Skeletal muscle tissue (tissue), 4 donors: ENCODE measurements around the gene BBC3. TPM values are rescaled to one million over a fixed set of nuclear protein-coding genes. Genes with fewer than 3 reads are reported as not detected.
A peak's percentile ranks its signal among the peaks of the same experiment; 100 is the strongest.
"Not testable (repeated sequence)": the region's sequence is repeated elsewhere in the genome, so short reads cannot be mapped to it uniquely, and the experiment has no call there.

ENCODE experiments used
- H3K27ac ChIP-seq: one replicate; pipeline ENCODE4 v1.7.0; 2013; ENCODE audit warnings: mild to moderate bottlenecking, low read depth, low read length, inconsistent platforms
- H3K27me3 ChIP-seq, 3 donors: one replicate each; pipeline ENCODE4 v1.7.0; 2013; ENCODE audit warnings: low read length in 3 of 3; ENCODE audit not compliant: control insufficient read depth in 3 of 3, insufficient read depth in 3 of 3
- H3K36me3 ChIP-seq, 3 donors: one replicate each; pipeline ENCODE4 v1.7.0; 2013; ENCODE audit warnings: low read length in 3 of 3; ENCODE audit not compliant: control insufficient read depth in 3 of 3, insufficient read depth in 3 of 3
- H3K4me1 ChIP-seq, 3 donors: one replicate each; pipeline ENCODE4 v1.7.0; 2013; ENCODE audit warnings: low read length in 3 of 3, mild to moderate bottlenecking in 3 of 3; ENCODE audit not compliant: control insufficient read depth in 3 of 3, insufficient read depth in 3 of 3
- H3K4me3 ChIP-seq, 3 donors: one replicate each; pipeline ENCODE4 v1.7.0; 2013; ENCODE audit warnings: low read length in 3 of 3
- H3K9ac ChIP-seq, 3 donors: one replicate each; pipeline ENCODE4 v1.7.0; 2013; ENCODE audit warnings: low read length in 3 of 3, mild to moderate bottlenecking in 3 of 3, moderate library complexity in 2 of 3, low read depth in 1 of 3
- H3K9me3 ChIP-seq, 3 donors: one replicate each; pipeline ENCODE4 v1.7.0; 2013; ENCODE audit warnings: low read length in 3 of 3; ENCODE audit not compliant: control insufficient read depth in 3 of 3
- total RNA-seq: library from RNA; depleted of rRNA; stranded (reverse); fragments of >200 nt; gene quantifications from one replicate; pipeline ENCODE4 v1.2.3, GENCODE V29; 2014
- donor health status: Osteomylitis.

BBC3 gene
- total RNA-seq, 1 donor from 2014 or later, result 2.6 TPM

DNA sequence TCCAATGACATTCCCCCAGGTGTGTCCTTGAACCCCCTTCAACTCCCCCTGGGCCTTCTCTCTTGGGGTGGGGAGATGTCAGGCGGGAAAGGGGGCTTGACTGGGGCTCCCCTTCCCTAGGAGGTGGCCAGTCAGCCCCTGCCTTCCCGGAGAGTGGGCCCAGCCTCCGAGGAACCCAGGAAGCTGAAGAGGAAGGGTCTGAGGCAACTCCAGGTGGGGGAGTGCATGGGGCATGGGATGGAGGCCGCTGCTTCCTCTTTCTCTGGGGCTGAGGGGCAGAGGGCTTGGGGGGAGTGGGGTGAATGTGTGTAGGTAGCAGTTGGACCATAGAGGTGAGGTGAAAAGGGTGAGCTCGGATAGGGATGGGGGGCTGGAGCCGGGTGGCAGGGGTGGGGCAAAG lies 41.0 kb upstream of the BBC3 start:
- Histone ChIP-seq H3K27me3 (no peaks in the 10 kb centered on the region), H3K27ac (no peak overlapping the region), H3K9me3 (no peaks in the 10 kb centered on the region), H3K4me3 (no peak overlapping the region), H3K36me3 (peaks cover 22 to 29% (median 27%) of the 10 kb centered on the region in 3 donors), H3K9ac (peak overlapping the region in 1 of 3 donors; percentile 32), H3K4me1 (peaks cover 28 to 43% (median 36%) of the 10 kb centered on the region in 3 donors)

DNA sequence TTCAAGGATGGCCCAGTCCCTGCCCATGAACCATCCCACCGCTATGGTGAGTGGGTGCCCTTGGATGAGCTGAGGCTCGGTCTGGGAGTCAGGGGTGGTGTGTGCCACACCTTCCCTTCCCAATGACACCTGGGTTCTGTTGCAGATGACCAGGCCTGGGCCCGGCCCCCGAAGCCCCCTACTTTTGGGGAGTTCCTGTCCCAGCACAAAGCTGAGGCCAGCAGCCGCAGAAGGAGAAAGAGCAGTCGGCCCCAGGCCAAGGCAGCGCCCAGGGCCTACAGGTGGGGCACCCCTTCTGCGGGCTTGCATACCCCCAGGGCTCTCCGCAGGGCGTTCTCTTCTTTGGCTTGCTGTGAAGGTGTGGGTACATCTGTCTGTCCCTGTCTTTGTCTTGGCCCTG lies 39.4 kb upstream of the BBC3 start:
- H3K36me3 ChIP-seq, result peaks cover 28 to 37% (median 37%) of the 10 kb centered on the region in 3 donors
- no peaks in the 10 kb centered on the region for H3K9me3 ChIP-seq
- H3K9ac ChIP-seq, result no peak overlapping the region
- H3K4me3 ChIP-seq, result no peak overlapping the region
- H3K27ac ChIP-seq, result no peak overlapping the region
- H3K4me1 ChIP-seq, result peaks cover 22 to 38% (median 29%) of the 10 kb centered on the region in 3 donors
- no peaks in the 10 kb centered on the region for H3K27me3 ChIP-seq

DNA sequence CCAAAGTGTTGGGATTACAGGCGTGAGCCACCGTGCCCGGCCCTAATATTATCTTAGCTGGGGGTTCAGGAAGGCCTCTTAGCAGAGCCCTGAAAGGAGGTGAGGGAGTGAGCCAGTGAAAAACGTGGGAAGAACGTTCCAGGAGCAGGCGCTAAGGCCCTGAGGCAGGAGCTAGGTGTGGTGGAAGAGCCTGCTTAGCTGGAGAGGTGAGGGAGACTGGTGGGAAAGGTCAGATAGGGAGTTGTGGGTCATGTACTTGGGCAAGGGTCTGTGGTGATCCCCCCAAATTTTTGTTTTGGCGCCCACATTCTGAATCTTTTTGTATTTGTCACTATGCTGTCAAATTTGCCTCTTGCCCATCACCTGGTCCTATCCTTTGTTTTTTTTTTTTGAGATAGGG lies 38.6 kb upstream of the BBC3 start:
- H3K36me3 ChIP-seq, result peaks cover 35 to 45% (median 44%) of the 10 kb centered on the region in 3 donors
- H3K27ac ChIP-seq, result no peak overlapping the region
- no peaks in the 10 kb centered on the region for H3K9me3 ChIP-seq
- no peaks in the 10 kb centered on the region for H3K27me3 ChIP-seq
- H3K9ac ChIP-seq, result peak overlapping the region in 1 of 3 donors; percentile 33
- peaks cover 21 to 31% (median 25%) of the 10 kb centered on the region in 3 donors for H3K4me1 ChIP-seq
- H3K4me3 ChIP-seq, result no peak overlapping the region

DNA sequence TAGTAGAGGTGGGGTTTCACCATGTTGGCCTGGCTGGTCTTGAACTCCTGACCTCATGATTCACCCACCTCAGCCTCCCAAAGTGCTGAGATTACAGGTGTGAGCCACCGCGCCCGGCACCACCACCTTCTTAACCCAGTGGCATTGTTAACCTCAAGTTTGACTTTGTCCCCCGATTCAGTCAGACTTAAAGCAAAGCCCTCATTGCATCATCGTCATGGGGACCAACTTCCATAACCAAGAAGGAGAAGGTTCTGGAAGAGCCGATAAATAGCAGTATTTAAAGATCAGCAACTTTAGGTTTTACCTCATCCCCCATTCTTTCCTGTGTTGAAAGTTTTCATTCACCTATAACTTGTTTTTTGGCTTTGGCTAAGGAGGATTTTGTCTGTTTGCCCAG lies 37.0 kb upstream of the BBC3 start:
- H3K4me1 ChIP-seq, result peaks cover 14 to 21% (median 15%) of the 10 kb centered on the region in 3 donors
- H3K9me3 ChIP-seq, result no peaks in the 10 kb centered on the region
- no peak overlapping the region for H3K27ac ChIP-seq
- H3K36me3 ChIP-seq, result peaks cover 41 to 54% (median 50%) of the 10 kb centered on the region in 3 donors
- no peak overlapping the region for H3K9ac ChIP-seq
- H3K4me3 ChIP-seq, result no peak overlapping the region
- no peaks in the 10 kb centered on the region for H3K27me3 ChIP-seq

DNA sequence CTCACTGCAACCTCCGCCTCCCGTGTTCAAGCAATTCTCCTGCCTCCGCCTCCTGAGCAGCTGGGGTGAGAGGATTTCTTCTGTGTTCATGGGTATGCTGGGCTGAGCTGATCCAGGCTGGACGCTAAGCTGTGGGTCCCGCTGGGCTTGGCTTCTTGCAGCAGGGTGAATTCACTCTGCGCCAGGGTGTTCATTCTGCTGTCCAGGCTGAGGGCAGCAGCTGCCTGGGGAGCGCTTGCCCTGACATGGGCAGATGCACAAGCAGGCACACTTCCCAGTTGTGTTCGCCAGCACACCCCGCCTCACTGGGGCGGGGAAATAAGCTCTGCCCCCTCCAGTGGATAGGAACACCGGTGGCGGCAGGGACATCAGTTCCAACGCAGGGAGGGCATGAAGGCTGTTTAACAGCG lies 36.4 kb upstream of the BBC3 start:
- H3K9me3 ChIP-seq, result no peaks in the 10 kb centered on the region
- peaks cover 44 to 60% (median 53%) of the 10 kb centered on the region in 3 donors for H3K36me3 ChIP-seq
- H3K27me3 ChIP-seq, result no peaks in the 10 kb centered on the region
- peaks cover 11 to 14% (median 11%) of the 10 kb centered on the region in 3 donors for H3K4me1 ChIP-seq
- H3K27ac ChIP-seq, result peak overlapping the region; percentile 45
- peak overlapping the region in 1 of 3 donors; percentile 60 for H3K9ac ChIP-seq
- no peak overlapping the region for H3K4me3 ChIP-seq

DNA sequence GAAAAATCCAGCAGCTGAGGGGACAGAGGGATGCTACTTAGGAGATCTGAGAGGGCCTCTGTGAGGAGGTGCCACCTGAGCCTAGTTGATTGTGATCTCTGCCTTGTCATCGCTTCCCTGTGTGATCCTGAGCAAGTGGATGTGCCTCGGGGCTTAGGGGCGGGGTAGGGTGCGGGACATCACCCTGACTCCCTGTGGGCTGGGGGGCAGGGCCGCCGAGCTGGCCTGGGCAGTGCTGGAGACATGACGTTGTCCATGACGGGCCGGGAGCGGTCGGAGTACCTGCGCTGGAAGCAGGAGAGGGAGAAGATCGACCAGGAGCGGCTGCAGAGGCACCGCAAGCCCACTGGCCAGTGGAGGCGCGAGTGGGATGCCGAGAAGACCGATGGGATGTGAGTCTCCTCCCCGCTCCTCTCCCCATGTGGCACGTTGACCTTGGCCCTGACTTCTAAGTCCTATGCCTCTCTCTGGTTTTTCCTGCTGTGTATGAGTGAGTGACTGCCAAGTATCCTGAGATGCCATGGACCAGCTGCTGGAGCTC lies 35.5 kb upstream of the BBC3 start:
- no peak overlapping the region for H3K4me3 ChIP-seq
- no peaks in the 10 kb centered on the region for H3K9me3 ChIP-seq
- H3K27ac ChIP-seq, result peak overlapping the region; percentile 45
- H3K4me1 ChIP-seq, result peaks cover 11 to 13% (median 11%) of the 10 kb centered on the region in 3 donors
- H3K9ac ChIP-seq, result peak overlapping the region in 2 of 3 donors; percentile 60 to 61
- no peaks in the 10 kb centered on the region for H3K27me3 ChIP-seq
- peaks cover 43 to 57% (median 54%) of the 10 kb centered on the region in 3 donors for H3K36me3 ChIP-seq

DNA sequence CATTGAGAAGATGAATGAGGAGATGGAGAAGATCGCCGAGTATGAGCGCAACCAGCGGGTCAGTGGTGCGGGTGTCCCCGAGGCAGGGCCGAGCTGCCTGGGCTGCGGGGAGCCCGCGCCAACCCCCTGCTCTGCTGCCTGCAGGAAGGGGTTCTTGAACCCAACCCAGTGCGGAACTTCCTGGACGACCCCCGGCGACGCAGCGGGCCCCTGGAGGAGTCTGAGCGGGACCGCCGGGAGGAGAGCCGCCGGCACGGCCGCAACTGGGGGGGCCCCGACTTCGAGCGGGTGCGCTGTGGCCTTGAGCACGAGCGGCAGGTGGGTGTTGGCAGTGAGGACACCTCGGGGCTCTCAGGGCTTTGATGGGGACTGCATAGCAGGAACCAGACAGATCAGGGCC lies 33.6 kb upstream of the BBC3 start:
- no peak overlapping the region for H3K9ac ChIP-seq
- H3K4me3 ChIP-seq, result no peak overlapping the region
- peaks cover 11 to 19% (median 11%) of the 10 kb centered on the region in 3 donors for H3K4me1 ChIP-seq
- H3K27ac ChIP-seq, result no peak overlapping the region
- H3K36me3 ChIP-seq, result peaks cover 45 to 57% (median 55%) of the 10 kb centered on the region in 3 donors
- H3K9me3 ChIP-seq, result no peaks in the 10 kb centered on the region
- no peaks in the 10 kb centered on the region for H3K27me3 ChIP-seq

DNA sequence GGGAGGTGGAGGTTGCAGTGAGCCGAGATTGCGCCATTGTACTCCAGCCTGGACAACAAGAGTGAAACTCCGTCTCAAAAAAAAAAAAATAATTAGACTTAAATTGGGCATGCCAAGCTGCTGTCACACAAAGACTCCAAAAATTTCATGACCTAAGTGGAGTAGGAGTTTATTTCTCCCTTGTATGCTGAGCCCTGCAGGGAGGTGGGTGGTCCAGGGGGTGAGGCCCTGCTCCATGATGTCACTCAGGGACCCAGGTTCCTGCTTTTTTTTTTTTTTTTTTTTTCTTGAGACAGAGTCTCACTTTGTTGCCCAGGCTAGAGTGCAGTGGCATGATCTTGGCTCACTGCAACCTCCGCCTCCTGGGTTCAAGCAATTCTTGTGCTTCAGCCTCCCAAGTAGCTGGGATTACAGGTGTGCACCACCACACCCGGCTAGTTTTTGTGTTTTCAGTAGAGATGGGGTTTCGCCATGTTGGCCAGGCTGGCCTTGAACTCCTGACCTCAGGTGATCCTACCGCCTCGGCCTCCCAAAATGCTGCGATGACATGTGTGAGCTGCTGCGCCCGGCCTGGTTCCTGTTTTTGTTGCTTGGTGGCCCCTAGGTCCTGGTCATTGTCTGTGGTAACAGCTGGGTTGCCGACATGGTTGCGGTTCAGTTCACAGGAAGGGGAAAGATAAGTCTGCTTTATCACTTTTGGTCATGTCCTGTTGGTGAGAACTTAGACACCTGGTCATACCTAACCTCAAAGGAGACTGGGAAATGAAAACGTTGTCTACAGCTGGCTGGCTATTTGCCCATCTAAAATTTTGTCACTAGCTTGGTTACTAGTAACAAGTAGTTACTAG lies 31.2 kb upstream of the BBC3 start:
- not testable (repeated sequence) for H3K27ac ChIP-seq, H3K9ac ChIP-seq, H3K27me3 ChIP-seq, H3K9me3 ChIP-seq, H3K4me3 ChIP-seq
- Histone ChIP-seq H3K36me3 (peaks cover 57 to 65% (median 58%) of the 10 kb centered on the region in 3 donors), H3K4me1 (peaks cover 18 to 35% (median 23%) of the 10 kb centered on the region in 3 donors)

DNA sequence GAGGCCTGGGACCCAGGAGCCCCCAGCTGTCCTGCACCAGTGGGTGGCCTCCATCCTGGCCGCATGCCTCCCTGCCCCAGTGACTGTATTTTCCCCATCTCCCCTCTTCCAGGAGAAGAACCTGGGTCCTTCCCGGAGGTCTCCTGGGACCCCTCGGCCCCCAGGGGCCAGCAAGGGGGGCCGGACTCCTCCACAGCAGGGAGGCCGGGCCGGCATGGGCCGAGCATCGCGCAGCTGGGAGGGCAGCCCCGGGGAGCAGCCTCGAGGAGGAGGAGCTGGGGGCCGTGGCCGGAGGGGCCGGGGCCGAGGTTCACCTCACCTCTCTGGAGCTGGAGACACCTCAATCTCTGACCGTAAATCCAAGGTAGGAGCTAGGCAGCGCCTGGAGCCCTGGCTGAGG lies 29.5 kb upstream of the BBC3 start:
- Histone ChIP-seq H3K4me3 (no peak overlapping the region), H3K9ac (no peak overlapping the region), H3K27ac (no peak overlapping the region), H3K9me3 (no peaks in the 10 kb centered on the region), H3K27me3 (no peaks in the 10 kb centered on the region), H3K4me1 (peaks cover 15 to 33% (median 23%) of the 10 kb centered on the region in 3 donors), H3K36me3 (peaks cover 50 to 56% (median 50%) of the 10 kb centered on the region in 3 donors)
